GM12891 (cell line): Measurements from ENCODE around the gene PTCH1.

Experiments used
- PAX5 ChIP-seq: IDR thresholded peaks from 2 replicates; pipeline ENCODE4 v1.6.1; 2011; ENCODE audit warnings: low read length, moderate library complexity, mild to moderate bottlenecking; ENCODE audit not compliant: insufficient read depth, severe bottlenecking
- POLR2A ChIP-seq: IDR thresholded peaks from 2 replicates; pipeline ENCODE4 v1.6.1; 2011; ENCODE audit warnings: low read depth, low read length, control low read depth
- POLR2AphosphoS5 ChIP-seq: IDR thresholded peaks from 2 replicates; pipeline ENCODE4 v1.6.1; 2011; ENCODE audit warnings: low read depth, low read length, control low read depth
- POU2F2 ChIP-seq: IDR thresholded peaks from 2 replicates; pipeline ENCODE4 v1.6.1; 2011; ENCODE audit warnings: low read depth, mild to moderate bottlenecking, control low read depth, low read length, moderate library complexity
- SPI1 ChIP-seq: IDR thresholded peaks from 2 replicates; pipeline ENCODE4 v1.6.1; 2011; ENCODE audit warnings: low read depth, low read length, control low read depth
- TAF1 ChIP-seq: IDR thresholded peaks from 2 replicates; pipeline ENCODE4 v1.6.1; 2011; ENCODE audit warnings: low read depth, low read length, control low read depth

DNA sequence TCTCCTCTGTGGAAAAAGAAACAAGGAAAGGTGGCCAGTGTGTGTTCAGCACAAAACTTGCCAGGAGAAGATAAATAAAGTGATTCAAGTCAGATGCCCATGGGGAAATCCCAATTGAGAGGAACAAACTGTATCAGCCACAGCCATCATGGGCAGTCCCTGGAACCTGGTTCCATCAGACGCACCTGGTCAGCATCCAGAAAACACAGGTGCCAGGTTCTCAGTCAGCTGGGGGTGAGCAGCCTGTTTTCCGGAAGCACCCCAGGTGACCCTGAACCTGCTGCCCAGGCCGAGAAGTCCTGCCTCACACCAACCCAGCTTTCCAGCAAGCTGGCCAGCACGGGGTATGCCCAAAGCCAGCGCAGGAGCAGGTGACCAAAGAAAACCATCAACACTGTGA lies 30.5 kb downstream of the PTCH1 start:
- TF ChIP-seq POLR2A (no peak), SPI1 (no peak), POLR2AphosphoS5 (no peak), TAF1 (no peak), PAX5 (no peak), POU2F2 (no peak)
